Measurements from ENCODE around the gene ACOT11. TPM values are rescaled to one million over a fixed set of nuclear protein-coding genes. Genes with fewer than 3 reads are reported as not detected.
A peak's percentile ranks its signal among the peaks of the same experiment; 100 is the strongest.

ACOT11 gene
- total RNA-seq (under 1 TPM; 0.37 to 0.58 TPM), polyA plus RNA-seq (0.09 TPM)

DNA sequence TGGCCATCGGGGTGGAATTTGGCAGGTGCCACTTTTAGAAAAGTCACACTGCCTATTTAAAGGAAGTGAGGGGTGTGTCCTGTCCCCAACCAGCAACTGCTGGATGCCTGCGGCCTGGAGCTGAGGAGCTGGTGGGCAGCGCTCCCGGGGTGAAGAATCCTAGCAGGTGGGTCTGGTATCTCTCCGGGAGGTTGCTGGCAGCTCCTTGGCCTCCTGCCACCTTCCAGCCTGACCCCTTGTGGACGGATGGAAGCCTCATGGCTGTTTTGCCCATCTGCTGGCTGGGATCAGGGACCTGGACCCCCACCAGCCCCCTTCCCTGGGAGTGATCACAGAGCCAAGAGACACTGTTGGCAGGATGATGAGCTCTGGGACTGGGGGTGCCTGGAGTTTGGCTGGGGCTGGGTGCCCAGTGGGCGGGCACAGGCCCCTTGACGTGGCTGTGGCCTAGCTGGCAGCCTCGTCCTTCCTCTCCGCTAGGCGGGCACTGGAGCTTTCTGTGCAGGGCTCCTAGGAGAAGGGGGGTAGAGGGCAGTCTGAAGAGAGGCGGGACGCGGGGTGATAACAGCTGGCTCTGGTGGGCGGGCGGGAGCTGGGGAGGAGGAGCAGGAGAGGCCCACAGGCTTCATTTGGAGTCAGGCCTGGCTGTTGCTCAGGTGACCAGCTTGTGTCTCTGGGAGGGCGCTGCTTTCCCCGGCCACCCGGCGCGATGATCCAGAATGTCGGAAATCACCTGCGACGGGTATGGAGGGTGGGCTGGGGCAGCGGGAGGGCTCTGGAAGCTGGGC lies at the start of gene ACOT11:
Gene ACOT11 (plus strand): TSS at position 628 of the 788 bp plus-strand sequence. CDS start 82 bp downstream, at position 710.
- no peaks in the 10 kb centered on the region for H3K9me3 Mint-ChIP-seq
- H3K4me3 Mint-ChIP-seq, result peak within 1 kb of the TSS in 1 of 7 donors; percentile 16
- H3K4me3 ChIP-seq (ENCODE audit: low read length), result no peak within 1 kb of the TSS
- no peak within 1 kb of the TSS for H3K27ac ChIP-seq (ENCODE audit: low read depth, low read length)
- H3K4me1 Mint-ChIP-seq, result peaks cover 6 to 8% (median 6%) of the 10 kb centered on the region in 3 donors
- H3K27ac Mint-ChIP-seq, result no peak within 1 kb of the TSS
- no peaks in the 10 kb centered on the region for H3K36me3 ChIP-seq (ENCODE audit: insufficient read depth, low read length)
- H3K4me1 ChIP-seq (ENCODE audit: insufficient read depth, low read length), result peaks cover 2% of the 10 kb centered on the region
- H3K27me3 ChIP-seq (ENCODE audit: insufficient read depth, low read length, poor library complexity, severe bottlenecking), result no peaks in the 10 kb centered on the region
- no peaks in the 10 kb centered on the region for H3K27me3 Mint-ChIP-seq
- H3K36me3 Mint-ChIP-seq, result no peaks in the 10 kb centered on the region
- CTCF ChIA-PET, result no interaction called here
- DNase-seq, result no peak
- POLR2A ChIA-PET, result no interaction called here
- no peaks in the 10 kb centered on the region for H3K9me3 ChIP-seq (ENCODE audit: low read length)

DNA sequence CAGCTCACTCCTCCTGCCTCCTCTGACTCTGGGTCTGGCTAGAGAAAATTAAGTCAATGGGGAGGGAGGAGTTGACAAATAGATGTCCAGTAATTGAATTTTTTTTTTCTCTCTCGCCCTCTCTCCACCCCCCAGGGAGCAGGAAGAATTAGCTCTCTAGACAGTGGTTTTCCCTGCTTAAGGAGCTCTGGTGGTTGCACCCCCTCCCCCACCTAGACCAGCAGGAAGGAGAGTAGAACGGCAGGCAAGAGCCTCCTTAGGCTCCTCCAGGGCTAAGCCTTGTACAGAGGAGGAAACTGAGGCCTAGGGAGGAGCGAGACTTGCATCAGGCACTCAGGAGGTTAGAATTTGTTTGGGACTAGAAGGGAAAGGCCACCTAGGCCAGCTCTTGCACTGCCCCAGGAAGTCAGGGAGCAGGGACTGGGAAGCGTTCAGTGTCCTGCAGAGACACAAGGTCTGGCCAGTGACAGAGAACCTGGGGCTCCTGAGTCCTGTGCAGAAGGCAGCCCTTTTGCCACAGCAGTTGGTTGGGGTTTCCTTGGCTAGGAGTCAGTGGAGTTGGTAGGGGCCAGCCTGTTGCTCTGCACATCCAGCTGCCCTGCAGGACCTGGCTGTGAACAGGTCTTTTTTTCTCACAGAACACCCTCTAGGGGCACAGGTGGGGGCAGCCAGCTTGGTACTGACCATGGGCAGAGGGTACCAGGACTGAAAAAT lies 49.5 kb upstream of the ACOT11 start:
- H3K4me3 ChIP-seq (ENCODE audit: low read length), result no peak overlapping the region
- H3K27me3 Mint-ChIP-seq, result peaks cover 50 to 72% of the 10 kb centered on the region in 2 donors
- peaks cover 0 to 4% (median 0%) of the 10 kb centered on the region in 5 donors for H3K9me3 Mint-ChIP-seq
- peaks cover 0 to 4% (median 1%) of the 10 kb centered on the region in 3 donors for H3K36me3 Mint-ChIP-seq
- no peaks in the 10 kb centered on the region for H3K36me3 ChIP-seq (ENCODE audit: insufficient read depth, low read length)
- no peaks in the 10 kb centered on the region for H3K9me3 ChIP-seq (ENCODE audit: low read length)
- no peak for DNase-seq
- POLR2A ChIA-PET, result interaction anchor here (0.7 to 1.2 kb wide), 2 partner anchors 187 to 277 kb away, joined by 3 read pairs; no protein-coding TSS in a partner anchor
- peak overlapping the region in 1 of 8 donors; percentile 56 for H3K27ac Mint-ChIP-seq
- peak overlapping the region in 6 of 7 donors; percentile 46 to 77 (median 63) for H3K4me3 Mint-ChIP-seq
- peaks cover 18% of the 10 kb centered on the region for H3K27me3 ChIP-seq (ENCODE audit: insufficient read depth, low read length, poor library complexity, severe bottlenecking)
- no peak overlapping the region for H3K27ac ChIP-seq (ENCODE audit: low read depth, low read length)
- H3K4me1 ChIP-seq (ENCODE audit: insufficient read depth, low read length), result peaks cover 4% of the 10 kb centered on the region
- CTCF ChIA-PET, result interaction anchor here (0.7 to 1.5 kb wide), 5 partner anchors 94 to 385 kb away, joined by 3 to 8 read pairs (median 3); partner anchors contain the start of gene TTC22
- peaks cover 9 to 11% (median 10%) of the 10 kb centered on the region in 3 donors for H3K4me1 Mint-ChIP-seq

GRCh38 chr1:54499097-54499359 lies 49.0 kb upstream of the ACOT11 start:
- H3K9me3 Mint-ChIP-seq, result peaks cover 0 to 4% (median 0%) of the 10 kb centered on the region in 5 donors
- no peak overlapping the region for H3K27ac ChIP-seq (ENCODE audit: low read depth, low read length)
- ChIA-PET CTCF (interaction anchor here (0.7 to 1.5 kb wide), 7 partner anchors 9 to 421 kb away, joined by 3 to 8 read pairs (median 3); partner anchors contain the start of gene TTC22), POLR2A (interaction anchor here (1.2 kb wide), 1 partner anchor 277 kb away, joined by 3 read pairs; no protein-coding TSS in a partner anchor)
- H3K4me1 Mint-ChIP-seq, result peaks cover 9 to 11% (median 10%) of the 10 kb centered on the region in 3 donors
- peaks cover 18% of the 10 kb centered on the region for H3K27me3 ChIP-seq (ENCODE audit: insufficient read depth, low read length, poor library complexity, severe bottlenecking)
- peak overlapping the region; percentile 37 to 77 (median 61) for H3K4me3 Mint-ChIP-seq
- no peak for DNase-seq
- H3K4me1 ChIP-seq (ENCODE audit: insufficient read depth, low read length), result peaks cover 4% of the 10 kb centered on the region
- H3K36me3 Mint-ChIP-seq, result peaks cover 0 to 4% (median 1%) of the 10 kb centered on the region in 3 donors
- no peaks in the 10 kb centered on the region for H3K36me3 ChIP-seq (ENCODE audit: insufficient read depth, low read length)
- H3K4me3 ChIP-seq (ENCODE audit: low read length), result no peak overlapping the region
- H3K27me3 Mint-ChIP-seq, result peaks cover 50 to 74% of the 10 kb centered on the region in 2 donors
- no peaks in the 10 kb centered on the region for H3K9me3 ChIP-seq (ENCODE audit: low read length)
- no peak overlapping the region for H3K27ac Mint-ChIP-seq

DNA sequence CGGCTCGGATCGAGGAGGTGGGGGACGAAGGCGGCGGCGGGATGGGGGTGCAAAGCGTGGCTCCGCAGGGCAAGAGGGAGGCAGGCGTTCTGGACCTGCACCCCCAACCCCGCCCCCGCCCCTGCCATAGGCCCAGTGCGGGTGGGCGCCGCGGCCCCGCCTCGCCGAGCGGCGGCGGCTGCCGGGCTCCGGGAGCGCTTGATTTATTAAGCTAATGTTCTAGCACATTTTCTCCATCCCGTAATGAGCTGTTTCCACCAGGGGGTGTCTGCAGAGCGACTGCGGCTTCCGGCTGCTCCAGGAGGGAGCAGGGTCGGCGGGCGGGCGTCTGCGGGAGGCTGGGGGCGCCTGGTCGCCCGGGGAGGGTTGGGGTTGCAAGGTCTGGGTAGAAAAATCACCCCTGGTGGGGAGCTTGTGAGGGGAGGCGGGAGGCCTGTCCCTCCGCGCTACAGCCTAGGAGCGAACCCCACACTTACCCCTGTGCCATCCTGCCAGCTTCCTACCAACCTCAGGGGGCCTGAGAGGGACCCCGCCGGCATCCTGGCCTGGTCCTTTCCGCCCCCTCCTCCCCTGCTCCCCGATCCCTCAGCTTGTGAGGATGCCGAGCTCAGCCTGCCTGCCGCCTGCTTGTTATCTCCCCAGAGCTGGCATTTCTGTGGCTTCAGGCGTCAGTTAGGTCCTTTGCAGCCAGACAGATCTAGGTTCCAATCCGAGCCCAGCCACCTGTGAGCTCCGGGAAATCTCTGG lies 48.5 kb upstream of the ACOT11 start:
- CTCF ChIA-PET, result interaction anchor here (0.7 to 1.5 kb wide), 7 partner anchors 10 to 421 kb away, joined by 3 to 8 read pairs (median 3); partner anchors contain the start of gene TTC22
- H3K9me3 ChIP-seq (ENCODE audit: low read length), result no peaks in the 10 kb centered on the region
- Mint-ChIP-seq H3K4me1 (peaks cover 9 to 11% (median 10%) of the 10 kb centered on the region in 3 donors), H3K9me3 (peaks cover 0 to 4% (median 0%) of the 10 kb centered on the region in 5 donors), H3K4me3 (peak overlapping the region; percentile 37 to 77 (median 64)), H3K27ac (no peak overlapping the region), H3K27me3 (peaks cover 50 to 72% of the 10 kb centered on the region in 2 donors), H3K36me3 (peaks cover 0 to 4% (median 1%) of the 10 kb centered on the region in 3 donors)
- POLR2A ChIA-PET, result no interaction called here
- no peaks in the 10 kb centered on the region for H3K36me3 ChIP-seq (ENCODE audit: insufficient read depth, low read length)
- no peak overlapping the region for H3K27ac ChIP-seq (ENCODE audit: low read depth, low read length)
- peaks cover 18% of the 10 kb centered on the region for H3K27me3 ChIP-seq (ENCODE audit: insufficient read depth, low read length, poor library complexity, severe bottlenecking)
- peaks cover 4% of the 10 kb centered on the region for H3K4me1 ChIP-seq (ENCODE audit: insufficient read depth, low read length)
- H3K4me3 ChIP-seq (ENCODE audit: low read length), result peak overlapping the region; percentile 20
- peak in 3 of 5 donors; percentile 21 to 54 (median 42) for DNase-seq

DNA sequence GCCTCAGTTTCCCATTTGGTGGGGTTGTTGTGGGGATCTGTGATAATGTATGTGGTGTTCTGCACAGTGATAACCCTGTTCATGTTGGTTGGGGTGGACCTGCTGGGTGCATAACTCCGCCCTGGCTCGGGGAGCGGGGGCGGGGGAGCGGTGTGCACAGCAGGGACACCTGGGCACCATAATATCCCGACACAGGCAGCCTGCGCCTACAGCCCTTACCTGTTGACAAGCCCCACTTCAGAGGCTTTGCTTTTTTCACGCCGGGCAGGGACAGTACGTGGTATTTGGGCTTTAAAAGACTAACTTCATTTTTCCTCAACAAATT lies 48.0 kb upstream of the ACOT11 start:
- Histone ChIP-seq H3K36me3 (ENCODE audit: insufficient read depth, low read length) (no peaks in the 10 kb centered on the region), H3K9me3 (ENCODE audit: low read length) (no peaks in the 10 kb centered on the region), H3K27me3 (ENCODE audit: insufficient read depth, low read length, poor library complexity, severe bottlenecking) (peaks cover 18% of the 10 kb centered on the region), H3K27ac (ENCODE audit: low read depth, low read length) (no peak overlapping the region), H3K4me1 (ENCODE audit: insufficient read depth, low read length) (peaks cover 4% of the 10 kb centered on the region), H3K4me3 (ENCODE audit: low read length) (no peak overlapping the region)
- peaks cover 9 to 11% (median 10%) of the 10 kb centered on the region in 3 donors for H3K4me1 Mint-ChIP-seq
- peaks cover 0 to 4% (median 1%) of the 10 kb centered on the region in 3 donors for H3K36me3 Mint-ChIP-seq
- H3K4me3 Mint-ChIP-seq, result peak overlapping the region in 5 of 7 donors; percentile 3 to 64 (median 48)
- POLR2A ChIA-PET, result no interaction called here
- peaks cover 0 to 4% (median 0%) of the 10 kb centered on the region in 5 donors for H3K9me3 Mint-ChIP-seq
- peaks cover 49 to 68% of the 10 kb centered on the region in 2 donors for H3K27me3 Mint-ChIP-seq
- H3K27ac Mint-ChIP-seq, result no peak overlapping the region
- peak in 1 of 5 donors; percentile 13 for DNase-seq
- CTCF ChIA-PET, result interaction anchor here (0.9 to 1.5 kb wide), 6 partner anchors 10 to 422 kb away, joined by 3 to 8 read pairs (median 3); partner anchors contain the start of gene TTC22

DNA sequence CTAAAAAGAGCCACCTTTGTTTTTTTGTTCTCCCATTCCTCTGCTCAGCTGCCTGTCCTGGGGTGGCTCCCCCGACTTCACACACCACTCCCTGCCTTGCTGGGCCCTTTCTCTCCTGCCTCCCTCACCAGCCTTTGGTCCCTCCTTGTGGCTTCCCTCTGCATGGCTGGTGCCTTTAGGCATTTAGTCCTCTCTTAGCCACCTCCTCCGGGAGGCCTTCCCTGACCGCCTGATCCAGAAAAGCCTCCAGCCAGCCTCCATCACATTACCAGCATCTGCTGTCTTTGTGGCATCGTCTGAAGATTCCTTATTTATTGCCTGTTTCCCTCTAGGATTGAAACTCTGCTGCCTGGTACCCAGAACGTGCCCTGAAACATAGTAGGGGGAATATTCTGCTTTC lies 46.2 kb upstream of the ACOT11 start:
- Mint-ChIP-seq H3K9me3 (peaks cover 0 to 4% (median 0%) of the 10 kb centered on the region in 5 donors), H3K4me3 (no peak overlapping the region), H3K27me3 (peaks cover 41 to 55% of the 10 kb centered on the region in 2 donors), H3K4me1 (peaks cover 9 to 11% (median 10%) of the 10 kb centered on the region in 3 donors), H3K27ac (no peak overlapping the region), H3K36me3 (peaks cover 0 to 1% (median under 1%) of the 10 kb centered on the region in 3 donors)
- no peak for DNase-seq
- Histone ChIP-seq H3K9me3 (ENCODE audit: low read length) (no peaks in the 10 kb centered on the region), H3K27ac (ENCODE audit: low read depth, low read length) (no peak overlapping the region), H3K27me3 (ENCODE audit: insufficient read depth, low read length, poor library complexity, severe bottlenecking) (peaks cover 18% of the 10 kb centered on the region), H3K4me1 (ENCODE audit: insufficient read depth, low read length) (peaks cover 4% of the 10 kb centered on the region), H3K36me3 (ENCODE audit: insufficient read depth, low read length) (no peaks in the 10 kb centered on the region), H3K4me3 (ENCODE audit: low read length) (no peak overlapping the region)
- ChIA-PET POLR2A (no interaction called here), CTCF (no interaction called here)

GRCh38 chr1:54502342-54502741 lies 45.7 kb upstream of the ACOT11 start:
- Mint-ChIP-seq H3K27ac (no peak overlapping the region), H3K36me3 (peaks cover 0 to 1% (median 0%) of the 10 kb centered on the region in 3 donors), H3K27me3 (peaks cover 37 to 53% of the 10 kb centered on the region in 2 donors), H3K4me3 (no peak overlapping the region), H3K9me3 (peaks cover 0 to 3% (median 0%) of the 10 kb centered on the region in 5 donors), H3K4me1 (peaks cover 9 to 11% (median 10%) of the 10 kb centered on the region in 3 donors)
- POLR2A ChIA-PET, result no interaction called here
- no peak for DNase-seq
- no peak overlapping the region for H3K27ac ChIP-seq (ENCODE audit: low read depth, low read length)
- H3K4me3 ChIP-seq (ENCODE audit: low read length), result no peak overlapping the region
- no peaks in the 10 kb centered on the region for H3K9me3 ChIP-seq (ENCODE audit: low read length)
- H3K36me3 ChIP-seq (ENCODE audit: insufficient read depth, low read length), result no peaks in the 10 kb centered on the region
- H3K27me3 ChIP-seq (ENCODE audit: insufficient read depth, low read length, poor library complexity, severe bottlenecking), result peaks cover 18% of the 10 kb centered on the region
- peaks cover 4% of the 10 kb centered on the region for H3K4me1 ChIP-seq (ENCODE audit: insufficient read depth, low read length)
- CTCF ChIA-PET, result no interaction called here
